ENCODE measurements around the gene TBC1D9B. TPM values are rescaled to one million over a fixed set of nuclear protein-coding genes. Genes with fewer than 3 reads are reported as not detected.

The TBC1D9B gene
- total RNA-seq, result 72.8 and 82.9 TPM in 2 replicates

DNA sequence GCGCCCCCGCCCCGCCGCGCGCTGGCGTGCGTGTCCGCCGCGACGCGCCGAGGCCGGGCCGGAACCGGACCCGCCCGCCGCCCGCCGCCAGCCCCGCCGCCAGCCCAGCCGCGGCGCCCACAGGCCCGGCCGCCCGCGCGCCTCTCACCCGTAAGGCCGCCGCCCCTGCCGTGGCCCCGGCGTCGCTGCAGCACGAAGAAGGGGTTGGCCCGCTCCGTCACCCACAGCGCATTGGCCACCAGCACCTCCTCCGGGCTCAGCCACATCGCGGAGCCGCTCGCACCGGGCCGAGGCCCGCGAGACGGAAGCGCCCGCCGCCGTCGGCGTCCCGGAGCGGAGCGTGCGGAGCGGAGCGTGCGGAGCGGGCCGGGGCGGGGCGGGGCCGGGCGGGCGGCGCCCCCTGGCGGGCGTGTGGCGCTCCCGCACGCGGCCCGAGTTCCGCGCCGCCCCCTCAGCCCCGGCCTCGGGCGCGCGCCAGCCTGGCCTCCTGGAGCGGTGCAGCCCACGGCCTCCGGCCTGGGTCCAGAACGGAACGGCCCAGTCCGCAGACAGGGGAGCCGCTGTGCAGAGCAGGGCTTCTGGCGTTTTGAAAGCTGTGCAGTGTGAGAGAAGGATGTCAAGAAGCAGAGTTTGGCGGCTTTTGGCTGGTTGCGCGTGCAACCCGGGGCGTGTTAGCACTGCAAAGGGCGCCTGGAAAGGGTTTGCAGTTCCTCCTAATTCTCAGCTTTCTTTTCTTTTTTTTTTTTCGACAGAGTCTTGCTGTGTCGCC, at the start of gene TBC1D9B:
TBC1D9B (minus strand) TSS at position 342 of the 769 bp plus-strand sequence; CDS start at position 266, 76 bp downstream.

DNA sequence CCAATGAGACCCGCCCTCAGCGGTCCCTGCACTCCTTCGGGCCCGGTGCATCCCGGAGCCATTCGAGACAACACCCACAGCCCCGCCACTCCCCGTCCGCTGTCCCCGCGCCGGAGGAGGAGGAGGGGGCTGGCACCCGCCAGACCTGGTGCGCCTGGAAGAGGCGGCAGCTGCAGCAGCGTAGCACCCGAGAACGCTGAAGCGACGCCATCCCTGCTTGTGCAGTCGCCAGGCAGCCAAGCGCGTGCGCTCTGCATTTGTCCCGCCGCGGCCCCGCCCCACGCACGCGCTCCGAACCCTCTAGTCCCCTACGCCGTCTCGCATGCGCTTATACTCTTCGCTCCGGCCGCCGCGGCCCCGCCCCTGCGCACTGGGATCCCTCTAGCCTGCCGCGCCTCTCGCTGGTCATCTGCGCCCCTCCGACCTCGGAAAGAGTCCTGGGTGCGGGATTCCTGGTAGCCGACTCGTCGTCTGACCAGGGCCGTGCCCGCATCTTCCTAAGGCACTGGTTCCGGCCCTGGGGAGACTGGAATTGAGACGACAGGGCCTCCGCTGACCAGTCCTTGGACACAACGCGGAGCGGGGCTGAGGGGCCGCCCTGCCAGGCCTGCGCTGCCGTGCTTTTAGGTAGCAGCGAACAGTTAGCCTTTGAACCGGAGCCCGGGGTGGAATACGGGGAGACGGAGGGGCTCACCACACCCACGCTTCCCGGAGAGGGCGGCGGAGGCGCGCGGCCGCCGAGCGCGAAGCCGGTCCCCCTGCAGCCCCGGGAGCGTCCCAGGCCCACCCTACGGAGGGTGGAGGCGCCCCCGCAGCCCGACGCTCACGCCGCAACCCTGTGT, 48.9 kb downstream of the TBC1D9B start, which contains the start of gene MRNIP:
MRNIP (minus strand) TSS at position 232 of the 842 bp plus-strand sequence; CDS start at position 211, 21 bp downstream.

DNA sequence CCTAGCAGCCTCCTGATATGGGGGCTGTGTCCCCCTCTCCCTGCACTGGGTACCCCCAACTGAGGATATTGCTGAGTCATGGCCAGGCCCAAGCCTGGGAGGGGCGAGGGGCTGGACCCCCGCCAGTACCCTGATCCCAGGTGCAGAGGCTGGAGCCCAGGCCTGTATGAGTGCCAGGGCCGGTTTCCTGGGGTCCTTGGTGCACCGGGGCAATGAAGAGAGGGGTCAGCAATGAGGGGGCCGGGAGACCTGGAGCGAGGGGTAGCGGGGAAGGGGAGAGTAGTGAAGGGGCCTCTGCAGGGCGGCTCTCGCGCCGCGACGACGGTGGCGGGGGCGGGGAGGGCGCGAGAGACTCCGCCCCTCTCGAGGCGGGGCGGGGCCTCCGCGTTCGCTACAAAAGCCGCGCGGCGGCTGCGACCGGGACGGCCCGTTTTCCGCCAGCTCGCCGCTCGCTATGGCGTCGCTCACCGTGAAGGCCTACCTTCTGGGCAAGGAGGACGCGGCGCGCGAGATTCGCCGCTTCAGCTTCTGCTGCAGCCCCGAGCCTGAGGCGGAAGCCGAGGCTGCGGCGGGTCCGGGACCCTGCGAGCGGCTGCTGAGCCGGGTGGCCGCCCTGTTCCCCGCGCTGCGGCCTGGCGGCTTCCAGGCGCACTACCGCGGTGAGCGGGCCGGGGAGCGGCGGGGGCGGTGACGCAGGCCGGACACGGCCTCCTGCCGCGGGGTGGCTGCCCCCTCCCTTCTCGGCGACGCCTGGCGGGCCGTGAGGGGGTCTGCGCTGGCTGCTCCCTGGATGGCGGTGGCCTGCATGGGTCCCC, 87.0 kb downstream of the TBC1D9B start, which contains the start of gene SQSTM1:
SQSTM1 (plus strand) TSS at position 423 of the 815 bp plus-strand sequence; CDS start at position 455, 32 bp downstream.

Small RNA genes lying within 50 kb of the gene (small RNA-seq; reads per million reads assigned to genes)
- gene RF00019, result not detected

Other genes with a start within 250 kb of the TBC1D9B start
- gene CBY3, start 226.9 kb downstream of the TBC1D9B start, total RNA-seq, result not detected in 2 replicates
- gene CANX, start 208.9 kb downstream of the TBC1D9B start, total RNA-seq, result 600 and 709 TPM in 2 replicates
- 7.0 and 14.7 TPM in 2 replicates for gene MAML1, start 175.1 kb downstream of the TBC1D9B start, total RNA-seq
- not detected in 2 replicates for gene LTC4S, start 113.9 kb downstream of the TBC1D9B start, total RNA-seq
- gene MGAT4B, start 101.0 kb downstream of the TBC1D9B start, total RNA-seq, result 124 and 144 TPM in 2 replicates
- 538 and 581 TPM in 2 replicates for gene SQSTM1, start 87.0 kb downstream of the TBC1D9B start, total RNA-seq
- gene MRNIP, start 49.1 kb downstream of the TBC1D9B start, total RNA-seq, result 11.1 and 11.4 TPM in 2 replicates
- 15.2 and 18.4 TPM in 2 replicates for gene RNF130, start 163.9 kb upstream of the TBC1D9B start, total RNA-seq

All from subcutaneous preadipocyte (primary cell).